ENCODE results near the gene LHX3.
A peak's percentile ranks its signal among the peaks of the same experiment; 100 is the strongest.

The LHX3 gene

GRCh38 chr9:136178061-136178772 lies 26.7 kb downstream of the LHX3 start:
- no peak for DNase-seq (ENCODE audit: low read depth, low spot score)

DNA sequence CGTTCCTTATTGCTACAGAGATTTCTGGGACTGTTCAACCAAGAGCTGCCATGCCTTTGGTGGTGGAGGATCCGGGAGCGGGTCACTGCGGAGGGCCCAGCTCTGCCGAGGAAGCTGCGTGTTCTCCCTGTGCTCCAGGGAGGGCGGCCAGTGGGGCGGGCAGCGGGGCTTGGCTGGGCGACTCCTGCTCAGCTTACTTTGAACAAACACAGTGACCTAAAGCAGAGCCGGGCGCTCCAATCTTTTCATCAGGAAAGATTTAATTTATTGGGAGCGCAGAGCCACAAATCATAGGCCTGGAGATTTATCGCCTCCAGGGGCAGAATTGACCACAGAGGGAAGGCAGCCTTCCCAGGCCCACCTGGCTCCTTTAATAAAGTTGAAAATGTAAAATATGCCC lies 27.7 kb downstream of the LHX3 start:
- no peak for DNase-seq (ENCODE audit: low read depth, low spot score)

- no peak for DNase-seq (ENCODE audit: low read depth, low spot score)
Measured at GRCh38 chr9:136175616-136176197, 29.2 kb downstream of the LHX3 start.

DNA sequence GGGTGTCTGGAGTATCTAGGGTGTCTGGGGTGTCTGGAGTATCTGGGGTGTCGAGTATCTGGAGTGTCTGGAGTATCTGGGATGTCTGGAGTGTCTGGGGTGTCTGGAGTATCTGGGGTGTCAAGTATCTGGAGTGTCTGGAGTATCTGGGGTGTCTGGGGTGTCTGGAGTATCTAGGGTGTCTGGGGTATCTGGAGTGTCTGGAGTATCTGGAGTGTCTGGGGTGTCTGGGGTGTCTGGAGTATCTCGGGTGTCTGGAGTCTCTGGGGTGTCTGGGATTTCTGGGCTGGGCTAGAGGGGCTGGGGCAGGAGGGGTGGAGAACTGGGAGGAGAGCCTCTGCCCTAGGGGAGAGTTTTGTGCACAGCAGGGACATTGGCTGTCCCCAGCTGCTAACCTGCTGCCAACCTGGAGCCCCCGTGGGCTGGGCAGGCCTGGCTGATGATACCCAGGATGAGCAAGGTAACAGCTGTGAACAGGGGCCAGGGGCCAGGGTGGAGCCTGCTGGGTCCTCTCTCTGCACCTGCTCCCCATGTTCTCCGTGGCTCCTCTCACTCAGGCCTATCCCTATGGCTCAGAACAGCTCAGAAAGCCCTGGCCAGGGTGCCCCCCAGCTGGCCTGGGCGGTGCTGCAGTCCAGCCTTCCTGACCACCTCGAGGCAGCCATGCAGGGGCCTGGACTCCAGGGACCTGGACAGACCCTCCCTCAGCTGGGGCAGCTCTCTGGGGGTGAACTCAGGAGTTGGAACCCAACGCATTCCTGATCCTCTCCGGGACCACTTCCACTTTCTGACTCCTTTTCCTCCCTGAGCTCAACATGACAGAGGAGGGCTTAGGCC lies 29.9 kb downstream of the LHX3 start:
- no peak for DNase-seq (ENCODE audit: low read depth, low spot score)

GRCh38 chr9:136173648-136174290 lies 31.2 kb downstream of the LHX3 start:
- DNase-seq (ENCODE audit: low read depth, low spot score), result no peak

DNA sequence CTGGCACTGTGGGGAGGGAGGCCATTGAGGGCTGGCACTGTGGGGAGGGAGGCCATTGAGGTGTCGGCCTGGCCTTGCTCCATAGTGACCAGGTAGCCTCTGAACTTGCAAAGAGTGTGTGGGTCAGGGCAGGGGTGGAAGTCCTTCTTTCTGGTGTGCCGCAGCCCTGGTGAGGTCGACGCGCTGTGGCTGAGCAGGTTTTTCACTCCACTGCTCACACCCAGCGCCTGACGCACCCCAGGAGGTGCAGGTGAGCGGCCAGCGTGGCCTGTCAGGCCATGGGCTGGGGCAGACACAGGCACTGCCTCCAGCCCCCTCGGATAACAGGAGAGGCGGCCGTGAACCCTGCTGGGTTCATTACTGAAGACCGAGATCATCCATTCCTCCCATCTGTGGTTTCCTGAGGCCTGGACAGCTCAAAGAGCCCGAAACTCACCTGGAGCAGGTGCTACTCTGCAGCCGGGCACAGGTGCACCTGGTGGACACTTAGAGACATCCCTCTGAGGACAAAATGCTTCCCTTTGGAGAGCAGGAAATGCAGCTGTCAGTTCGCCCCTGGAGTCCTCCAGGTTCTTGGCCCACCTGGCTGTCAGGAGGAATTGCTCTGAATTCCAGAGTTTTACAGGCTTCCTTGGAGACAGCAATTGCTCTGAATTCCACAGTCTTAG lies 32.4 kb downstream of the LHX3 start:
- peak; percentile 52 for DNase-seq (ENCODE audit: low read depth, low spot score)

- no peak for DNase-seq (ENCODE audit: low read depth, low spot score)
Measured at GRCh38 chr9:136171801-136172411, 33.0 kb downstream of the LHX3 start.

GRCh38 chr9:136171009-136171800 lies 33.7 kb downstream of the LHX3 start:
- peak; percentile 72 for DNase-seq (ENCODE audit: low read depth, low spot score)

- DNase-seq (ENCODE audit: low read depth, low spot score), result no peak
Measured at GRCh38 chr9:136170006-136170901, 34.7 kb downstream of the LHX3 start.

DNA sequence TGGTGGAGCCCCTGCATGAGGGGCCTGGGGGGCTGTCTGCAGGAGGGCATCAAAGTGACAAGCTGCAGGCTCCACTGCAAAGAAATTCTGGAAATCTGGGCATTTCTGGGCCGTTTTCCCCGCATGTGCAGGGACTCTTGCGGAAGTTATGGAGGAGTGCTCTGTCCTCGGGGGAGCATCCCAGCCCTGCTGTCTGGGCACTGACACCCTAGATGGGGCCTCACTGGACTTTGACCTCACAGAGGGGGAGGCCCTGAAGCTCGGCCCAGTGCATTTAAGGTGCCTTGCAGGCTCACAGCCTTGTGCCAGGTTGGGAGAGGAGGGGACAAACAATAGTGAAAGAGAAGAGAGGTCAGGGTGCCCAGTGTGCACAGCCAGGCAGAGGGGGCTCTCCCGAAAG lies 35.4 kb downstream of the LHX3 start:
- no peak for DNase-seq (ENCODE audit: low read depth, low spot score)

DNA sequence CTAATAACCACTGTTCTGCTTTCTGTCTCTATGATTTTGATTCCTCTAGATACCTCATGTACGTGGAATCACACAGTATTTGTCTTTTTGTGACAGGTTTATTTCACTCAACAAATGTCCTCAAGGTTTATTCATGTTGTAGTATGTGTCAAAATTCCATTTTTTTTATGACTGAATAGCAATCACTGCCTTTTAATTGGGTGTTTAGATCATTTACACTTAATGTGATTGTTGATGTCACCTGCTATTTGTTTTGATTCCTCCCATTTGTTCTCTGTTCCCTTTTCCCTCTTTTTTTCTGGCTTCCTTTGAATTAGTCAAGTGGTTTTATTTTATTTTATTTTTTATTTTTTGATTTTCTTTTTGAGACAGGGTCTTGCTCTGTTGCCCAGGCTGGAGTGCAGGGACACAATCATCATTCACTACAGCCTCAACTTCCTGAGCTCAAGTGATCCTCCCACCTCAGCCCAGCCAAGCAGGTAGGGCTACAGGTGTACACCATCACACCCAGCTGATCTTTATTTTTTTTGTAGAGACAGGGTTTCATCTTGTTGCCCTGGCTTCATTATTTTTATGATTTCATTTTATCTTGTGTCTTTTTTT lies 41.6 kb downstream of the LHX3 start:
- DNase-seq (ENCODE audit: low read depth, low spot score), result no peak

GRCh38 chr9:136160995-136161610 lies 43.8 kb downstream of the LHX3 start:
- DNase-seq (ENCODE audit: low read depth, low spot score), result no peak

DNA sequence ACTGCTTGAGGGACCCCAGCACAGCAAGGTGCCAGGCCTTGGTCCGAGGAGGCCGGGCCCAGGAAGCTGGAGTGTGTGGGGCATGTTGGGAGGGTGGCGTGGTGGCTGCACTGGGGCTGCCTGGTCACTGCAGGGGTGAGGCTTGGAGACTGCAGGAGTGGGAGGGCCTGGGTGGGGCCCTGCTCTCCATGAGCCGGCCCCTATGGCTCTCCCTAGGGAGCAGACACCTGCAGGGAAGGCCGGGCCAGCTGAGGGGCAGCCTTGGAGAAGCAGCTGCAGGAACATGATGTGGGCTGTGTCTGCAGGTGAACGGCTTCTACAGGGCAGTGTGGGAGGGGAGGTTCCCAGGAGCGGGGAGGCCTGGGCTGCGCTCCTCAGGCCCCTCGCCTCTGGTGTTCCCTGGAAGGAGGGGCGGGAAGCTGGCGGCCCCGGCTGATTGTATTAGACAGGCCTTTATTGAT lies 44.5 kb downstream of the LHX3 start:
- no peak for DNase-seq (ENCODE audit: low read depth, low spot score)

DNA sequence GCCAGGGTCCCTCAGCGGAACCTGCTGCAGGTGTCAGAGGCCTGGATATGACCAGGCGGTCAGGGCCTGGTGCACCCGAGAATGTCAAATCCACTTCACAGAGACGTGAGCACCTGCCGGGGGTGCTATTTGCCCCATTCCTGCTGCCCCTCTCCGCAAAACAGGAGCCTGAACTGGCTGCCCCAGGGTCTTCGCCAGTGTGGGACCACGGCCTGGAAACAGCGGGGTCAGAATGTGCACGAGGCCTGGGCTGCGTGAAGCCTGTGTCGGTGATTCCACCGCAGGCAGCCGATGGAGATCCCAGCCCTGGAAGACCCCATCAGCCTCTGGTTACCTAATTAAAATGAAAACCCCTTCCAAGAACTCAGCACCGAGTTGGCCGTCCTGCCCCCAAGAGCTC lies 45.1 kb downstream of the LHX3 start:
- DNase-seq (ENCODE audit: low read depth, low spot score), result no peak

DNA sequence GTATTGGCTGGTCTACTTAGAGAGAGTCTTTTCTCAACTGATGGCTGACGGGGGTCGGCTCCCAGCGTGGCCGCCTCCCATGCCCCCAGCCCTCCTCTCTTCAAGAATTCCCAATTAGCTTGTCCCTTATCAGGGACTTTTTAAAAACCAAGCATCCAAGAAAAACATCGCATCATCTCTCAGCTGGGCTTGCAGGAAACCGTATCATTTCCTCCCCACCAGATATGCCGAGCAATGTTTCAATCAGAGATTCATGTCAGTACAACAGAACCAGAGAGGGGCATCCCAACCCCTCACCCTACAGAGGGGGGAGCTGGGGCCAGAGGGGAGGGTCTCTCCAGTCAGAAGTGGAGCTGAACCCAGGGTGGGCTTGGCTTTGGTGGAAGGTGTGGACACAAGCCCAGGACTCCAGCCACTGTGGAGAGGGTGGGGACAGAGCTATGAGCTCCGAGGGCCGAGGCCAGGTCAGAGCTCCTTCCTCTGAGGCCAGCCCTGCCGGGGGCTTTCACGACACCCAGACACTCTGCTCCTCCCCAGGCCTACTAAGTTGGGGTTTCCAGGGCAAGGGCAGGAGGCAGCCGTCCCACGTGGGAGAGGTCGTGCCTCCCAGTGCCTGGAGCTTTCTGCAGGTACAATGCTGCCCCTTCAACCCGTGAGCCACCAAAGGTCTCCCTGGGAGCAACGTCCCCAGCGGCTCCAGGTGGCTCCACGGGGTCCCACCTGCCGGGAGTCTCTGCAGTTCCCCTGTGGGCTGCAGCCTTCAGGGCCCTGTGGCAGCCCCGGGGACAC lies 47.3 kb downstream of the LHX3 start:
- DNase-seq (ENCODE audit: low read depth, low spot score), result no peak

DNA sequence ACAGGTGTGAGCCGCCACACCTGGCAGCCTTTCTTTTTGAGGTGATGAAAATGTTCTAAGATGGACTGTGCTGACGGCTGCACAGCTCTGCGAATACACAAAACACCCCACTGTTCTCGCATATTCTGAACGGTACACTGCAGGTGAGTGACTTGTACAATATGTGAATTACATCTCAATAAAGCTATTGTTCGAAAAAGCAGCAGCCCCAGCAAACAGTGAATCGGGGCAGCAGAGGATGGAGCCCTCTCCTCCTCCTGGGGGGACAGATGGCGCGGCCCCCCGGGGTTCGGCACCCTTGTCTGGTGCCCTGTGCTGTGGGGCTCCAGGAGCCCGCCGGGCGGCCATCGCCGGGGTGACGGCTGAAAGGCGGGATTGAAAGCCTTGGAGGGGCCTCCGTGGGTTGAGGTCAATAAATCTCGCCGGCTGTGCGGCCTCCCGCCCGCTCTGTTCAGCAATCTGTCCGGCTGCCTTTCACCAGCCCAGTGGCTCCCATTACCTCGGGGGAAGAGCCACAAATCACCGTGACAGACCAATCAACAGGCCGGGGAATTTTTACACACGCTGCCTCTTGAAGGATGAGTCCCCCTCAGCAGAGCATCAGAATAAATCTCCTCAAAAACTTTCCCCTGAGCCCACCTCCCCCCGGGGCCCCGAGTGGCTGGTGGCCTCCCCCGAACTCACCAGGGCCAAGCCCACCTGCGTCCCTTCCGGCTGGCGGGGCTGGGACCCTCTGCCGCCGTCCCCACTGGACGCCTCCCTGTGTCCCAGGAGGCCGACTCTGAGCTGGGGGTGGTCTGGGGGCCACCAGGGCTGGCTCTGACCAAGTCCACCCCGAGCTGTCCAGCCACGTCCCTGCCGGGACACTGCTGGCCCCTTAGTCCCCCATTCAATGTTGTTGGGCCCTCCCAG lies 48.5 kb downstream of the LHX3 start:
- no peak for DNase-seq (ENCODE audit: low read depth, low spot score)

DNA sequence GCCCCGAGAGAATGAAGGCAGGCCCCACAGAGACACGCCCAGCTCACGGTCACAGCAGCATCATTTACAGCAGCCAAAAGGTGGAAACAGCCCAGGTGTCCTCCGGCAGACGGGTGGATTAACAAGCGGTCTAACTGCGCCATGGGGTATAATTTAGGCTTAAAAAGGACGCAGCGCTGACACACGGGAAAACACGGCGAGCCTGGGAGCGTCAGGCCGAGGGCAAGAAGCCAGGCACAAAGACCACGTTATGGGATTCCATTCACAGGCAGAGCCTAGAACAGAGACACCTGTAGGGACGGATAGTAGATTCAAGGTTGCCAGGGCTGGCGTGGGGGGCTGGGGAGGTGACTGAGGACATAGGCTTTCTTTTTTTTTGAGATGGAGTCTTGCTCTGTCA lies 49.4 kb downstream of the LHX3 start:
- no peak for DNase-seq (ENCODE audit: low read depth, low spot score)

Measured in iPS DF 19.7 (cell line).